ENCODE measurements around the gene DHRS2.

GRCh38 chr14:23610090-23610814 is 25.9 kb upstream of the DHRS2 start:
- TF ChIP-seq CTCF (conservative IDR thresholded peaks at IDR 0.05; ENCODE audit: low read depth, low read length) = no peak
- no peak for TF ChIP-seq EZH2 (IDR thresholded peaks at IDR 0.05; ENCODE audit: borderline replicate concordance, low read depth, low read length, poor library complexity, severe bottlenecking)

Measured in A673 (cell line).